PC-3 (cell line): ENCODE results near the gene CRB3.

Source experiments
- EZH2 ChIP-seq: fragments of 300-600 bp; sonication (generic); IDR thresholded peaks from one replicate; pipeline ENCODE4 v1.6.1; 2017; ENCODE audit warnings: antibody characterized with exemption, mild to moderate bottlenecking, low read length; ENCODE audit not compliant: unreplicated experiment
- TF ChIP-seq, protein P1 (sequence below): fragments of 300-600 bp; sonication (generic); conservative IDR thresholded peaks from 2 replicates; pipeline ENCODE4 v1.5.1; 2017; ENCODE audit warnings: antibody characterized with exemption, low read depth, mild to moderate bottlenecking, low read length

DNA sequence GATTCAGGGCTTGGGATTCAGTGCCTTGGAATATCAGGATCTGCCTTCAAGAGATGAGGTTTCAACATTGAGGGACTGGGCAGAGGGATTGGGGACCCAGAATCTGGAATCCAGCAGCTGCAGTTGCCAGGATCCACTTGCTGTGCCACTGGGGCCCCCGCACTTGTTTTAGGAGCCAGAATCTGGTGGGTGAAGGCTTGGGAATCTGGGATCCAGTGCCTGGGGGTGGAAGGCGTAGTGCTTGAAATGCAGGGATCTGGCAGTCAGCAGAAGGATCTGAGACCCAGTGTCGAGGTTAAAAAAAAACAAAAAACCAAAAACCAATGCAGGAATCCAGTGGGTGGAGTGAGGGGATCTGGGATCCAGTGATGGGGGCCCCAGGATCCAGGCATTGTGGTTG is 23.2 kb upstream of the CRB3 start:
- TF ChIP-seq, protein P1, sequence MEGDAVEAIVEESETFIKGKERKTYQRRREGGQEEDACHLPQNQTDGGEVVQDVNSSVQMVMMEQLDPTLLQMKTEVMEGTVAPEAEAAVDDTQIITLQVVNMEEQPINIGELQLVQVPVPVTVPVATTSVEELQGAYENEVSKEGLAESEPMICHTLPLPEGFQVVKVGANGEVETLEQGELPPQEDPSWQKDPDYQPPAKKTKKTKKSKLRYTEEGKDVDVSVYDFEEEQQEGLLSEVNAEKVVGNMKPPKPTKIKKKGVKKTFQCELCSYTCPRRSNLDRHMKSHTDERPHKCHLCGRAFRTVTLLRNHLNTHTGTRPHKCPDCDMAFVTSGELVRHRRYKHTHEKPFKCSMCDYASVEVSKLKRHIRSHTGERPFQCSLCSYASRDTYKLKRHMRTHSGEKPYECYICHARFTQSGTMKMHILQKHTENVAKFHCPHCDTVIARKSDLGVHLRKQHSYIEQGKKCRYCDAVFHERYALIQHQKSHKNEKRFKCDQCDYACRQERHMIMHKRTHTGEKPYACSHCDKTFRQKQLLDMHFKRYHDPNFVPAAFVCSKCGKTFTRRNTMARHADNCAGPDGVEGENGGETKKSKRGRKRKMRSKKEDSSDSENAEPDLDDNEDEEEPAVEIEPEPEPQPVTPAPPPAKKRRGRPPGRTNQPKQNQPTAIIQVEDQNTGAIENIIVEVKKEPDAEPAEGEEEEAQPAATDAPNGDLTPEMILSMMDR = no peak
- no peak for TF ChIP-seq EZH2
